HepG2 (cell line): ENCODE measurements around the gene LYRM7. TPM values are rescaled to one million over a fixed set of nuclear protein-coding genes. Genes with fewer than 3 reads are reported as not detected.

Source experiments
- ATAC-seq: fragments of 200-7000 bp; cut with Tn5 transposase; 3 replicates; pipeline ENCODE4 v1.9.1; 2020; ENCODE audit warnings: mild to moderate bottlenecking, moderate library complexity
- BruUV-seq: library from RNA; stranded (reverse); fragments of 400-500 nt; replicated peaks from 2 replicates; lab custom pipeline; 2021; lab: Mats Ljungman, UMichigan
- CTCF ChIA-PET: fragments of 300-600 bp; formaldehyde crosslinking; extraction: SDS; loops from one replicate; lab custom pipeline; 2021; ENCODE audit warnings: low total read pairs, inconsistent platforms, low intra/inter-chr PET ratio; lab: Yijun Ruan, JAX
- POLR2A ChIA-PET: fragments of 350-600 bp; sonication (Branson Sonifier 250); formaldehyde crosslinking; loops from one replicate; lab custom pipeline; 2020; ENCODE audit warnings: antibody characterized with exemption, inconsistent platforms; lab: Yijun Ruan, JAX
- DNase-seq: peaks from one replicate; pipeline ENCODE4 v3.0.0-alpha.2; 2015; ENCODE audit warnings: low spot score
- FAIRE-seq: peaks from 3 replicates; lab custom pipeline; 2011; peaks lifted over from hg19 to GRCh38; lab: Jason Lieb, UNC
- H2AFZ ChIP-seq: one replicate; pipeline ENCODE4 v1.6.1; 2011; ENCODE audit warnings: low read length, inconsistent platforms
- H3K27ac ChIP-seq: fragments of 300-600 bp; 3 replicates; pipeline ENCODE4 v1.8.0; 2011; ENCODE audit warnings: mixed run types, mild to moderate bottlenecking, mixed read lengths, low read length, inconsistent platforms; ENCODE audit not compliant: insufficient read depth; ENCODE audit errors: extremely low read length
- H3K27me3 ChIP-seq, 2 experiments: fragments of 200-600 bp in 1 of 2; 2 replicates in 1 of 2; 3 replicates in 1 of 2; pipeline versions ENCODE4 v1.6.0 to v1.8.0; 2011; ENCODE audit warnings: low read length in 2 of 2, mild to moderate bottlenecking in 2 of 2, moderate library complexity in 2 of 2, inconsistent platforms in 1 of 2; ENCODE audit not compliant: insufficient read depth in 2 of 2, control insufficient read depth in 1 of 2
- H3K36me3 ChIP-seq, 2 experiments: fragments of 200-600 bp in 1 of 2; replicated peaks in 1 of 2; 2 replicates in 1 of 2; 3 replicates in 1 of 2; pipeline versions ENCODE4 v1.5.1 to v1.8.0; 2011; ENCODE audit warnings: low read length in 2 of 2, inconsistent platforms in 1 of 2; ENCODE audit not compliant: insufficient read depth in 2 of 2, control insufficient read depth in 1 of 2
- H3K4me1 ChIP-seq: 2 replicates; pipeline ENCODE4 v1.5.1; 2012; ENCODE audit warnings: low read length, inconsistent platforms; ENCODE audit not compliant: insufficient read depth
- H3K4me2 ChIP-seq: 2 replicates; pipeline ENCODE4 v1.6.0; 2011; ENCODE audit warnings: low read depth, low read length, inconsistent platforms
- H3K4me3 ChIP-seq, 3 experiments: fragments of 200-600 bp in 1 of 3; sonication (generic), shearing (Covaris generic) in 1 of 3; replicated peaks in 1 of 3; 2 replicates each; pipeline ENCODE4 v1.5.1; 2011 to 2016; ENCODE audit warnings: low read length in 3 of 3, inconsistent platforms in 2 of 3, low read depth in 2 of 3, mild to moderate bottlenecking in 2 of 3, control low read depth in 1 of 3, mixed read lengths in 1 of 3; ENCODE audit not compliant: insufficient read depth in 1 of 3
- H3K79me2 ChIP-seq: one replicate; pipeline ENCODE4 v1.6.1; 2011; ENCODE audit warnings: low read length, inconsistent platforms; ENCODE audit not compliant: insufficient read depth
- H3K9ac ChIP-seq: 2 replicates; pipeline ENCODE4 v1.6.0; 2011; ENCODE audit warnings: mild to moderate bottlenecking, low read depth, low read length, inconsistent platforms; ENCODE audit not compliant: insufficient read depth
- H3K9me3 ChIP-seq: 2 replicates; pipeline ENCODE4 v1.5.1; 2012; ENCODE audit warnings: mild to moderate bottlenecking, low read length
- H4K20me1 ChIP-seq: 2 replicates; pipeline ENCODE4 v1.6.0; 2011; ENCODE audit warnings: inconsistent platforms, mild to moderate bottlenecking, low read length, moderate library complexity; ENCODE audit not compliant: insufficient read depth
- BRCA1 ChIP-seq: sonication (generic); formaldehyde crosslinking; IDR thresholded peaks from 2 replicates; pipeline ENCODE4 v1.4.0; 2020; ENCODE audit warnings: missing genetic modification reagents
- EP300 ChIP-seq, 3 experiments: sonication (generic) in 1 of 3; formaldehyde crosslinking in 1 of 3; IDR thresholded peaks; 2 replicates each; pipeline versions ENCODE4 v1.5.1 to v1.6.1; 2011 to 2020; ENCODE audit warnings: low read depth in 2 of 3, low read length in 2 of 3, borderline replicate concordance in 1 of 3, improper control_type of control experiment in 1 of 3, mild to moderate bottlenecking in 1 of 3, missing genetic modification reagents in 1 of 3, moderate library complexity in 1 of 3
- FOXK1 ChIP-seq: sonication (generic); formaldehyde crosslinking; IDR thresholded peaks from 2 replicates; pipeline ENCODE4 v1.4.0; 2020; ENCODE audit warnings: low read depth, missing genetic modification reagents, borderline replicate concordance
- HCFC1 ChIP-seq: fragments of 150-350 bp; IDR thresholded peaks from 2 replicates; pipeline ENCODE4 v1.6.1; 2014; ENCODE audit warnings: low read depth, low read length
- ZNF569 ChIP-seq: sonication (generic); formaldehyde crosslinking; IDR thresholded peaks from 2 replicates; pipeline ENCODE4 v1.5.0; 2020; ENCODE audit warnings: mild to moderate bottlenecking, missing genetic modification reagents, moderate library complexity, borderline replicate concordance
- ZNF607 ChIP-seq: sonication (generic); formaldehyde crosslinking; IDR thresholded peaks from 2 replicates; pipeline ENCODE4 v1.5.1; 2020; ENCODE audit warnings: missing genetic modification reagents, mild to moderate bottlenecking, borderline replicate concordance
- ZNF674 ChIP-seq: sonication (generic); formaldehyde crosslinking; IDR thresholded peaks from 2 replicates; pipeline ENCODE4 v1.5.0; 2020; ENCODE audit warnings: low read depth, mild to moderate bottlenecking, missing genetic modification reagents
- ZNF678 ChIP-seq: sonication (generic); formaldehyde crosslinking; IDR thresholded peaks from 2 replicates; pipeline ENCODE4 v1.4.0; 2020; ENCODE audit warnings: mild to moderate bottlenecking, missing genetic modification reagents
- in situ Hi-C: cut with HindIII; loops from 2 replicates; pipeline ENCODE4 v1.10.0; 2017; ENCODE audit warnings: low pct_unique_long_range_greater_than_20kb; ENCODE audit not compliant: extremely low pct_ligation_motif_present
- intact Hi-C: fragments of 100-400 bp; cut with micrococcal nuclease; formaldehyde crosslinking; loops from one replicate; pipeline ENCODE4 v1.10.0; 2022; ENCODE audit not compliant: unreplicated experiment
- polyA plus RNA-seq, 8 experiments: library from polyadenylated mRNA; depleted of rRNA in 3 of 8; stranded (reverse) in 7 of 8; unstranded in 1 of 8; fragments of >200 nt; fragmentation: Illumina TruSeq in 4 of 8; extraction: Trizol in 4 of 8; gene quantifications; 2 replicates each; pipeline versions ENCODE4 v1.2.1 to v1.2.3, GENCODE V29; 2011 to 2016; ENCODE audit warnings: low read depth in 4 of 8, missing spikeins in 1 of 8, mixed read lengths in 1 of 8; ENCODE audit not compliant: insufficient read depth in 1 of 8
- total RNA-seq, 5 experiments: library from RNA; depleted of rRNA; stranded (reverse); fragments of >200 nt; fragmentation: Illumina TruSeq; extraction: Trizol; gene quantifications; 2 replicates each; pipeline ENCODE4 v1.2.3, GENCODE V29; 2016; ENCODE audit warnings: low read depth in 1 of 5
- TF ChIP-seq, protein P1 (sequence below): sonication (generic); formaldehyde crosslinking; IDR thresholded peaks from 2 replicates; pipeline ENCODE4 v1.4.0; 2020; ENCODE audit warnings: missing genetic modification reagents, borderline replicate concordance
- TF ChIP-seq, protein P2 (sequence below): sonication (generic); formaldehyde crosslinking; IDR thresholded peaks from 2 replicates; pipeline ENCODE4 v1.8.1; 2023; ENCODE audit warnings: mild to moderate bottlenecking, missing genetic modification reagents

LYRM7 gene
- total and polyA plus RNA-seq, 2 of the 13 experiments (the other 11 are each of a cell fraction or from before 2014, with no cell fraction given), result 3.0 to 5.5 TPM

DNA sequence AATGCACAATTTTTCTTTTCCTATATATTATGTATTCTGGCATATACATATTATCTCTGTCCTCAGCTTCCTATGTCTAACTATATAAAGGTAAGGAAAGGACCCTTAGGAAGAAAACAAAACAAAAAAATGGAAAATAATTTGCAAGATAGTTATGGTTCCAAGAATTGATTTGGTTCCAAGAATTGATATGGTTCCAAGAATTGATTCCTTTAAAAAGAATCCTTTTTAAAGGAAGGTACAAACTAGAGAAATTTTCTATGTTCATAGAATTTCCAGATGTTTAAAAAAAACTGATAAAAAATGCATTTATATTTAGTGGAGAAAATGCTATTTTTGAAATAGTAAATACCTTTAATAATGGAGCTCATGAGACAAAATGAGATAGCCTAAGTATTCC lies 12.1 kb downstream of the LYRM7 start:
- Histone ChIP-seq H2AFZ (no peak overlapping the region), H3K27me3 (no peaks in the 10 kb centered on the region), H3K9ac (no peak overlapping the region), H3K27ac (no peak overlapping the region), H3K4me1 (peaks cover 12% of the 10 kb centered on the region), H3K9me3 (no peaks in the 10 kb centered on the region), H3K4me2 (no peak overlapping the region), H3K79me2 (no peaks in the 10 kb centered on the region), H3K4me3 (no peak overlapping the region), H4K20me1 (no peaks in the 10 kb centered on the region), H3K36me3 (no peaks in the 10 kb centered on the region)
- no peak for TF ChIP-seq ZNF569 (CRISPR knock-in tag)
- TF ChIP-seq FOXK1 (CRISPR knock-in tag), result no peak
- no peak for TF ChIP-seq HCFC1
- TF ChIP-seq EP300 (IDR thresholded peaks at IDR 0.05; ENCODE audit: low read depth in 2 of 2, low read length in 2 of 2), result no peak
- no peak for TF ChIP-seq EP300 (CRISPR knock-in tag; IDR thresholded peaks at IDR 0.05; ENCODE audit: borderline replicate concordance)
- no peak for TF ChIP-seq ZNF678 (CRISPR knock-in tag)
- TF ChIP-seq ZNF607 (CRISPR knock-in tag), result no peak
- TF ChIP-seq, protein P1, sequence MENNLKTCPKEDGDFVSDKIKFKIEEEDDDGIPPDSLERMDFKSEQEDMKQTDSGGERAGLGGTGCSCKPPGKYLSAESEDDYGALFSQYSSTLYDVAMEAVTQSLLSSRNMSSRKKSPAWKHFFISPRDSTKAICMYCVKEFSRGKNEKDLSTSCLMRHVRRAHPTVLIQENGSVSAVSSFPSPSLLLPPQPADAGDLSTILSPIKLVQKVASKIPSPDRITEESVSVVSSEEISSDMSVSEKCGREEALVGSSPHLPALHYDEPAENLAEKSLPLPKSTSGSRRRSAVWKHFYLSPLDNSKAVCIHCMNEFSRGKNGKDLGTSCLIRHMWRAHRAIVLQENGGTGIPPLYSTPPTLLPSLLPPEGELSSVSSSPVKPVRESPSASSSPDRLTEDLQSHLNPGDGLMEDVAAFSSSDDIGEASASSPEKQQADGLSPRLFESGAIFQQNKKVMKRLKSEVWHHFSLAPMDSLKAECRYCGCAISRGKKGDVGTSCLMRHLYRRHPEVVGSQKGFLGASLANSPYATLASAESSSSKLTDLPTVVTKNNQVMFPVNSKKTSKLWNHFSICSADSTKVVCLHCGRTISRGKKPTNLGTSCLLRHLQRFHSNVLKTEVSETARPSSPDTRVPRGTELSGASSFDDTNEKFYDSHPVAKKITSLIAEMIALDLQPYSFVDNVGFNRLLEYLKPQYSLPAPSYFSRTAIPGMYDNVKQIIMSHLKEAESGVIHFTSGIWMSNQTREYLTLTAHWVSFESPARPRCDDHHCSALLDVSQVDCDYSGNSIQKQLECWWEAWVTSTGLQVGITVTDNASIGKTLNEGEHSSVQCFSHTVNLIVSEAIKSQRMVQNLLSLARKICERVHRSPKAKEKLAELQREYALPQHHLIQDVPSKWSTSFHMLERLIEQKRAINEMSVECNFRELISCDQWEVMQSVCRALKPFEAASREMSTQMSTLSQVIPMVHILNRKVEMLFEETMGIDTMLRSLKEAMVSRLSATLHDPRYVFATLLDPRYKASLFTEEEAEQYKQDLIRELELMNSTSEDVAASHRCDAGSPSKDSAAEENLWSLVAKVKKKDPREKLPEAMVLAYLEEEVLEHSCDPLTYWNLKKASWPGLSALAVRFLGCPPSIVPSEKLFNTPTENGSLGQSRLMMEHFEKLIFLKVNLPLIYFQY (CRISPR knock-in tag), result no peak
- TF ChIP-seq, protein P2, sequence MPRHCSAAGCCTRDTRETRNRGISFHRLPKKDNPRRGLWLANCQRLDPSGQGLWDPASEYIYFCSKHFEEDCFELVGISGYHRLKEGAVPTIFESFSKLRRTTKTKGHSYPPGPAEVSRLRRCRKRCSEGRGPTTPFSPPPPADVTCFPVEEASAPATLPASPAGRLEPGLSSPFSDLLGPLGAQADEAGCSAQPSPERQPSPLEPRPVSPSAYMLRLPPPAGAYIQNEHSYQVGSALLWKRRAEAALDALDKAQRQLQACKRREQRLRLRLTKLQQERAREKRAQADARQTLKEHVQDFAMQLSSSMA (CRISPR knock-in tag), result no peak
- no peak for TF ChIP-seq BRCA1
- no peak for TF ChIP-seq ZNF674 (CRISPR knock-in tag)
- intact Hi-C loops, result no loop called here
- ATAC-seq (no peak), FAIRE-seq (no peak), DNase-seq (no peak)
- no TSS peak for BruUV-seq
- POLR2A ChIA-PET, result no interaction called here
- in situ Hi-C loops, result no loop called here
- CTCF ChIA-PET, result no interaction called here
